Activated gamma-delta T cell treated with Interleukin-2 at 50 U/mL for 16 hours (primary cell): ENCODE results near the gene PAWR.

Source experiments
- DNase-seq: peaks from one replicate; pipeline ENCODE4 v3.0.0-alpha.2; 2020

Gene PAWR, protein sequence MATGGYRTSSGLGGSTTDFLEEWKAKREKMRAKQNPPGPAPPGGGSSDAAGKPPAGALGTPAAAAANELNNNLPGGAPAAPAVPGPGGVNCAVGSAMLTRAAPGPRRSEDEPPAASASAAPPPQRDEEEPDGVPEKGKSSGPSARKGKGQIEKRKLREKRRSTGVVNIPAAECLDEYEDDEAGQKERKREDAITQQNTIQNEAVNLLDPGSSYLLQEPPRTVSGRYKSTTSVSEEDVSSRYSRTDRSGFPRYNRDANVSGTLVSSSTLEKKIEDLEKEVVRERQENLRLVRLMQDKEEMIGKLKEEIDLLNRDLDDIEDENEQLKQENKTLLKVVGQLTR

DNA sequence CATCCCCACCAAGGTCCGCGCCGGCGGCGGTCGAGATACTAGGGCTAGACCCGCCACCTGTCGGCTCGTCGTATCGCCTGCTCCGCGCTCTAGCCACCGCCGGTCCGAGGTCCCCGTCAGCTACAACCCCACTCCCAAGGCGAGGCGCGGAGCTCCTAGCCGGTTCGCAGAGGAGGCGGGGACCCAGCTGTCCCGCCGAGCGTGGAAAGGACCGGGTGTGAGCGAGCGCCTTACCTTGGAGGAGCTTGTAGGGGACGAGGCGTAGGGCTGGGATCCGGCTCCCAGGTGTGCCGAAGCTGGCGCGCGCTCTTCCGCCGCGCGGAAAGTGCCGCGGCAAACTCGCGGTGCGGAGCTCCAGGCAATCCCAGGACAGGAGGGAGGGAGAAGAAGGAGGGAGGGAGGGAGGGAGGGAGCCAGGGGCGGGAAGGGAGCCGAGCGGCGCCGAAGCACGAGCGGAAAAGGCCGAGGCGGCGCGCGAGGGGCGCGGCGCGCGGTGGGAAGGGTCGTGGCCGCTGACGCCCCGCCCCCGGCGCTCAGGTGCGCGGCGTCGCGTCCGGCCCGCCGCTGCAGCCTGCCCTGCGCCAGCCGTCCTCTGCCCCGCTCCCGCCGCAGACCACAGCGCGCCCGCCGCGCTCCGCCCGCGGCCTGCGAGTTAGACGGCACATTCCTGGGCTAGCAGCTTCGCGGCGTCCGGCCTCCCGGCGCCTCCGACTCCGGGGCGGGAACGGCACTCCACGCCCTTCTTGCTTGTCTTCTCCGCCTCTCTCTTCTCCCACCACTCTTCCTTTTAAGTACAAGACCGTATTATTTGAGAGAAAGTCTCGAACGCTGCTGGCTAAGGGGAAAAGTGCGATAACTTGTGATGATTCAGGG lies at the start of gene PAWR:
PAWR (minus strand) TSS at position 327 of the 873 bp plus-strand sequence. CDS start 720 bp downstream, outside the sequence.
- peak; percentile 21 for DNase-seq

DNA sequence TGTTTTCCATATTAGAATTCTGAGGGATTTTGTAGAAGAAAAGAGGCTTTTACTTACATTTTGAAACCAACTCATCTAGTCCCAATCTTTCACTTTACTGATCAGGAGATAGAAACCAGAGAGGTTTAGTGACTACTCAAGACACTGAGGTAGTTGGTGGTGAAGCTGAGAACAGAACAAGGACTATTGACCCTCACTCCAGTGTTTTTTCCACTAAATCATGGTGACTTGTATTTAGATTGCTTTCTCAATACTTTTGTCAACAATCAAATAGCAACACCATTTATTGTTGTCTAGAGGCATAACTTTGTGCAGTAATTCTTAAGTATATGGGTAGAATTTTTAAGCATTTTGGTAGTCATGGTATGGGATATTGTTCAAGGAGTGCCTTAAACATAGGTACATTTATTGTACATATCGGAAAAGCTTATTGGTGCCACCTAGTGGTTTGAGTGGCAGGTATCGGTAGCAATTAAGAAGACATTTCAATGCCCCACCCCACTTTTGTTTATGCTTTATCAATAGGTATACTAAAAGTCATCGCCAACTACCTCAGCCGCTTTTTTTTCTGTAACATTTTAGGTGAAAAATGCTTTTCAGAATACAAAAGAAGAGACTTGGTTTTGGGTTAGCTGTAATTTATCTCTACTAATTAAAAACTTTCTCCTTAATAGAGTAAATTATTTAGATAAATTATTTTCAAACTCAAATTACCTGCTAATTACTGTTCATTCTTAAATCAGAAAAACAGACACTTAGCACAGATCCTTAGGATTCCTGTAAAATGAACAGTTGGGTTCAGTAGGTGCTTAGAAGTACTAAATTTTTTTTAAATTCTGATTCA lies 47.3 kb upstream of the PAWR start:
- peak; percentile 23 for DNase-seq

DNA sequence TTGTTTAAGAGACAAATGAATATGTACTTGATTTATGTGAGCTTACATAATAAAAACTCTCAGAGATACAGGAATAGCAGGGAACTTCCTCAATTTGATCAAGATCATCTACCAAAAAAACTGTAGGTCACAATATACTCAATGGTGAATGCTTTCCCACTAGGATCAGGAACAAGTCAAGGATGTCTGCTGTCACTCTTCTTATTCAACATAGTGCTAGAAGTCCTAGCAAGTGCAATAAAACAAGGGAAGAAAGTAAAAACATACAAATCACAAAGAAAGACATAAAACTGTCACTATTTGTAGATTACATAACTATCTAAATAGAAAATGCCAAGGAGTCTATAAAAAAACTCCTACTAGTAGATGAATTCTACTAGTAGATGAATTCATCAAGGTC lies 41.9 kb upstream of the PAWR start:
- no peak for DNase-seq

DNA sequence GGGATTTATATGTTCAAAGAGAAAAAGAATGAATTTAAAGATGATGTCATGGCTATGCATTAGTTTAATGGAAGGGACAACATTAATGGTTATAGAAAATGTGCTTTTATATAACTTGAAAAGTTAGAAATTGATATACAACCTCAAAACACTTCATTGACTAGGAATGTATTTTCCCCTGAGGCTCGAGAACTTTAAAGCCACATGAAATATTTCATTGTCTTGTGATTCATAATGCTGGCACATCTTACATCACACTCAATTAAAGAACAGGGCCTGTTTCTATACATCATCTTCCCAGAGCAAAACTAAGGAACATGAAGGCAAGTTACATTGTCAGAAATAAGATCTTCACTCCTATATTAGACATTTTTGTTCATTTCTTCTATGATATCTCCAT lies 35.2 kb upstream of the PAWR start:
- no peak for DNase-seq

DNA sequence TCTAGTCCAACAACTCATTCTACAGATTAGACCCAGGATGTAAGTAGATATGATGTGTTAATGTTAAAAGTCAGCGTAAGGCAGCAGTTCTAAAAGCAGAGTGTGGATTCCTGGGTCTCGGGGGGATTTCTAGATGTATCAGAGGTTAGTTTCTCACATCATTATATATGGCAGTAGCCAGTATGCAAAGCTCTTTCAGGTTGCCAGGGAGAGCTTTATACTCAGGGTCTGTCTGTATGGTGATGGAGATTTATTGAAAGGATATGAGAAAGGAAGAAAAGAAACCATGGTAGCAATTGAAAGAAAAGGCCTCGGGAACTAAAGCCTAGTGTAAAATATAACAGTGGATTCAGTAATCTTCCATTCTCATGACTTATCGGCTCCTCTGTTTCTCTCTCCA lies 26.2 kb upstream of the PAWR start:
- no peak for DNase-seq

DNA sequence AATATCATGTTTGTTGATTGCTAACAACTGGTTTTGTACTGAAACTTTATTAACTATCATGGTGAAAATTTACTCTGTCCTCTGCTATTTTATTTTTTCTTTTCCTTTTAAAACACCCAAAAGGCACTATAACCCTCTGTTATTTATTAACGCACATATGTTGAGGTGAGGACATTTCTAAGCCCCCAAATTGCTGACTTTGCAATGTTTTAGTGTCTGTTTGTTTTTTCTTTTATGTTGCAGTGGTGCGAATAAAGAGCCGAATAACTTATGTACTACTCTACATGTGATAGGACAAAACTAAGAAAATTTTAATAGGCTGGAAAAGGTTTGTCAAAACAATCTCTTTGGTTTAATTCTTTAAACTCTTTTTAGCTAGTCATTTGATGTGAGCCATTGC lies 24.5 kb upstream of the PAWR start:
- DNase-seq = no peak

DNA sequence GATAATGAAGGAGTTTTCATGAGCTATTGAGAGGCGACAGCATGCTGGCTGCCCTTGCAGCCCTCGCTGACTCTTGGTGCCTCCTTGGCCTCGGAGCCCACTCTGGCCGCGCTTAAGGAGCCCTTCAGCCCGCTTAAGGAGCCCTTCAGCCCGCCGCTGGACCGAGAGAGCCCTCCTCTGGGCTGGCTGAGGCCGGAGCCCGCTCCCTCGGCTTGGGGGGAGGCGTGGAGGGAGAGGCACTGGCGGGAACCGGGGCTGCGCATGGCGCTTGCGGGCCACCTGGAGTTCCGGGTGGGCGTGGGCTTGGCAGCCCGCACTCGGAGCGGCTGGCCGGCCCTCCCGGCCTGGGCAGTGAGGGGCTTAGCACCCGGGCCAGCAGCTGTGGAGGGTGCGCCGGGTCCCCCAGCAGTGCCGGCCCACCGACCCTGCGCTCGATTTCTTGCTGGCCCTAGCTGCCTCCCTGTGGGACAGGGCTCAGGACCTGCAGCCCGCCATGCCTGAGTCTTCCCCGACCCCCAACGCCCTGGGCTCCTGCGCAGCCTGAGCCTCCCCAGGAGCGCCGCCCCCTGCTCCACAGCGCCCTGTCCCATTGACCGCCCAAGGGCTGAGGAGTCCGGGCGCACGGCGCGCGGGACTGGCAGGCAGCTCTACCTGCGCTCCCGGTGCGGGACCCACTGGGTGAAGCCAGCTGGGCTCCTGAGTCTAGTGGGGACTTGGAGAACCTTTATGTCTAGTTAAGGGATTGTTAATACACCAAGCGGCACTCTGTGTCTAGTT lies 20.1 kb upstream of the PAWR start:
- DNase-seq = no peak

DNA sequence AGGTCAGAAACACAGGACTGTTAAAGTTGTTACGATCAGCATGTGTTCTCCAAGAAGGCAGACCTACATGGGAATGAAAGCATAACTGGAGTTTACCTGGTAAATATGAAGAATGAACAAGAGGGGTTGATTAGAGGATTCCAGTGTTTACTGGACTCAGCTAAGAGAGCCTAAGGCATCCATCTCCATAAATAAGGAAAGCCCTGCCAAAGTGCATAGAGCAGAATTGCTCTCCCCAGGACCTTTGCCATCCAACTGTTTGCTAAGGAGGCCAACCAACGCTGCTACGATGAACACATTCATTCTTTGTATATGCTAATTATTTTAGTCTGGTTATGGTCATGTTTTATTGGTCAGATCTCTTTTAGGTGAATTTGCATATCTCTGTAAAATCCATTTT lies 17.1 kb upstream of the PAWR start:
- DNase-seq = no peak

DNA sequence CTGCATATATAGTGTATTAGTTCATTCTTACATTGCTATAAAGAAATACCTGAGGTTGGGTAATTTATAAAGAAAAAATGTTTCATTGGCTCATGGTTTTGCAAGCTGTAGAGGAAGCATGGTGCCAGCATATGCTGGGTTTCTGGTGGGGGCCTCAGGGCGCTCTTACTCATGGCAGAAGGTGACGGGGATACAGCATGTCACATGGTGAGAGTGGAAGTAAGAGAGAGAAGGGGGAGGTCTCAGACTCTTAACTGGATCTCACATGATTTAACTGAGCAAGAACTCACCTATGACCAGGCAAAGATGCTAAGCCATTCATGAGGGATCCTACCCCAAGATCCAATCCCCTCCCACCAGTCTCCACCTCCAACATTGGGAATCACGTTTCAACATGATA lies 15.9 kb upstream of the PAWR start:
- no peak for DNase-seq

DNA sequence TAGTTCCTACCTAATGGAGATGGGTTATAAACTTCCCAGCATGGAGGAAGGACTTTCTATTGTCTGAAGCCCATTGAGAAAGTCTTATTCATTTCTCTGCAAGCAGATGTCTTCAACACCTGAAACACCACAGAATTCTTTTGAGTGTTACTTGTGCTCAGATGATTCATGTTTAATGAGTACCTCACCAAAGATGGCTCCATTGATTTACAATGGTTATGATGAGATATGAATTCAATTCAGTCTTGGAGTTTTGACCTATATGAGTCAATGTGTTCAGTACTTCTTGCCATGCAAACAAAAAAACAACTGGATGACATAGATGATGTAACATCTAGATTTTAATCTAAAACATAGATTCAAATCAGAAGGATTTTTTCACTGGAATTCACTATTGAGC lies 15.4 kb upstream of the PAWR start:
- no peak for DNase-seq

DNA sequence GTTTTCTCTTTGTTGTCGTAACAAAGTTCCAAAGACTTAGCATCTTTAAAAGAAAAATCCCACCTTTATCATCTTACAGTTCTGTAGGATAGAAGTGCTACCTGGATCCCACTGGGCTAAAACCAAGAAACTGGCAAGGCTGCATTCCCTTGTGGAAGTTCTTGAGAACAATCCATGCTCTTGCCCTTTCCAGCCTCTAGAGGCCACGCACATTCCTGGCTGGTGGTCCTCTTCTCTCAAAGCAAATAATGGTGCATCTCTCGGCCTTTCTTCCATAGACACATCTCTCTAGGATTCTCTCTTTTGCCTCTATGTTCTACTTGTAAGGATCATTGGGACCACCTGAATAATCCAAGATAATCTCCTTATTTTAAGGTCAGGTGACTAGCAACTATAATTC lies 8.2 kb upstream of the PAWR start:
- no peak for DNase-seq

DNA sequence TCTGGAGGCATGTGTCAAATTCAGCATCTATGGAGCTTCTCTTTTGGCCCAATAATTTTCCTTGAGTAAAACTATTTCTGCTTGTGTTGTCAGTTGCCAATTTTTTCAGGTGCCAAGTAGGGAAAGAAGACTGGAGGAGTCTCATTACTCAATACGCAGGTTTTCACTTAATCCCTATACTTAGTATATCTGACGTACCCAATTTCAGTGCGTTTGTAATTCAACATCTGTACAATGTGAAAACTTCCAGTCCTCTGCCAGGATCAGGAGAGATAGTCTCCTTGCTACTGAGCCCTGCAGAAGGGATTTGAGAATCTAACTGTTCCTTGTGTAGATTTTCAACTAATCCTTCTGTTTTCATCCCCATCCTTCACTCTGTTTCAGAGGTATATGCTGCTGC lies 5.7 kb upstream of the PAWR start:
- no peak for DNase-seq

DNA sequence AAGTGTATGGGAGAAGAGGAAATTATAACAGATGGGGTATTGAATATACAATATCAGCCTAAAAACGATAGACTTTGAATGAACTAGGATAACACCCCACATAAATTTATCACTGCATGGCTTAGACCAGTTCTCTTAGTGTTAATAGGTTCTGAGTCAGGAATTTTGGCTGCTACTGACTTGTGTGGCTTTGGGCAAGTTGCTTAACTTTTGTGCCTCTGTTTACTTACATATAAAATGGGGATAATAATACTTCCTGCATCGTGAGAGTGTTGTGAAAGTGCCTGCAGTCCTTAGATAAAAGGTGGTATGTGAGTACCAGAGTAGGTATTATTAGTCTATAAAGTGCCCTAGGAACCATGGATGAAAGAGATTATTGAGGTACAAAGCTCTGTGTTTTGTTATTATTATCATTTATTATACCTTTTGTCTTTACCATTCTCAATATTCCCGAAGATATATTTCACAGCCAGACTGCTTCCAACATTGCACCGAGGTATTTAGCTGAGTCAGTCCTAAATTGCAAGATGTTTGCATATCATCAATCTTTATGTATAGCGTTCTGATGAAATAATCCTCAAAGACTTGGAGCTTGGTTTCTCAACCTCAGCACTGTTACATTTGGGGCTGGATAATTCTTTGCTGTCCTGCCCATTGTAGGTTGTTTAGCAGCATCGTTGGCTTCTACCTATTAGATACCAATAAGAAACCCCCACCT lies 2.3 kb upstream of the PAWR start:
- no peak for DNase-seq

DNA sequence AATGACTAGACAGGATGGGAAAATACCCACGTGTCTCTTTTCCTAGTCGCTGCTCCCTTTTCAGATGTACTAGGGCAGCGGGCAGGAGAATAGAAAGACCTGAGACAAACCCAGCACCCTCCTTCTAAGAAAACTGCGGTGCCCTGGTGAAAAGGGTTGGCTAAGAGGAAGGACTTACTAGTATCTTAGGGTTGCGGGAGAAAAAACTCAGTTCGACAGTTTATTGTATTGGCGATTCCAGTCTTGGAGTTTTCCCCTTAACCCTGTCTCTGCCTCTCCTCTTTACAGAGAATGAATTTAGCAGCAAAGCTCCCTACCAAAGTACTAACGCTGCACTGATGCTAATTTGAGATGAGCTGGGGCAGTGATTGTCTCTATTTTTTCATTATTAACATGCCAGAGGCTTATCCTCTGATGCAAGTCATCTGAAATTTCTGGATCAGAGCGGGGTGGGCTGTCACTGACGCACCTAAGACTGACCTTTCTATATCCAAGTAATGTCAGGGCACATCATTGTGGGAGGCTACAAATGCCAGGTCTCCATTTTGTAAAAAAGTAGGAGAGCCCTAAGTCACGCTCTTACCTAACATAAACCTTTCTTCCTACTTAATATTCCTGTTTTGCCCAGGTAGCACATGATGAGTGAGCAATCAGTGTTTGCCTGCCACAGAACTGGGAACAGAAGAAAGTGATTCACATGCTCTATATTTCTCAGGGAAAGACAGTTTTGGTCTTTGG lies 916 bp upstream of the PAWR start:
- DNase-seq = no peak

DNA sequence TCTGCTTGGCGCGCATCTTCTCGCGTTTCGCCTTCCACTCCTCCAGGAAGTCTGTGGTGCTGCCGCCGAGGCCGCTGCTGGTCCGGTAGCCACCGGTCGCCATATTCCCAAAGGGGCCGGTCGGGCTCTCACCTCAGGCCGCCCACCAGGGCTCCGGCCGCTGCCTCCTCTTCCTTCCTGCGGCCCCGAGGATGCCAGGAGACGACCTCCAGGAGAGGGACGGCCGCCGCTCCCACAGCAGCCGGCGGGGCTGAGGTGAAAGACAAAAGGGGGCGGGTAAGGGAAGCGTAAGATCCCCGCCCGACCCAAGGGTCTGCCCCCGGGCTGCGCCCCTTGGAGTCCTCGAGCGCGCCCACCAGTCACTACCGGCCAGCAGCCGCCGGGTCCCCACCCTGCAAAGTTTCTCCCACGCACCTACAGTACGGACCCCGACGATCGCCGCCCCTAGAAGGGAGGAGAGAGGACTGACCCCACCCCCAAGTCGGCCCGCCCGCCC lies 574 bp downstream of the PAWR start:
- DNase-seq = peak; percentile 6

DNA sequence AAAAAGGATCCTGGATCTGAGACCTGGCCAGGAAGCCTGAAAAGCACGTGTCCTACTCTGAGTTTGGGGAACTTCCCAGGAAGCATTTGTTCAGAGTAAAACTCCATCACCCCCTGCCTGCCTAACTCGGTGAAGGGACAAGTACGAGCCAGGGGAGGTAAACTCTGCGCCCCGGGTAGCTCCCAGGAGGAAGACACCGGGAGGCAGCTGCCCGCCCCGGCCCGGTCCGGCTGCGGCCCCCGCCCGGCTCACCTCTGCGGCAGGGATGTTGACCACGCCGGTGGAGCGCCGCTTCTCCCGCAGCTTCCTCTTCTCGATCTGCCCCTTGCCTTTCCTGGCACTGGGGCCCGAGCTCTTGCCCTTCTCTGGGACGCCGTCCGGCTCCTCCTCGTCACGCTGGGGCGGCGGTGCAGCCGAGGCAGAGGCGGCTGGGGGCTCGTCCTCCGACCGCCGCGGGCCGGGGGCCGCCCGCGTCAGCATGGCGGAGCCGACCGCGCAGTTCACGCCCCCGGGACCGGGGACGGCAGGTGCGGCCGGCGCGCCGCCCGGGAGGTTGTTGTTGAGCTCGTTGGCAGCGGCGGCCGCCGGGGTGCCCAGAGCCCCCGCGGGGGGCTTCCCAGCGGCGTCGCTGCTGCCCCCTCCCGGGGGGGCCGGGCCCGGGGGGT lies 1.2 kb downstream of the PAWR start:
- DNase-seq = no peak

DNA sequence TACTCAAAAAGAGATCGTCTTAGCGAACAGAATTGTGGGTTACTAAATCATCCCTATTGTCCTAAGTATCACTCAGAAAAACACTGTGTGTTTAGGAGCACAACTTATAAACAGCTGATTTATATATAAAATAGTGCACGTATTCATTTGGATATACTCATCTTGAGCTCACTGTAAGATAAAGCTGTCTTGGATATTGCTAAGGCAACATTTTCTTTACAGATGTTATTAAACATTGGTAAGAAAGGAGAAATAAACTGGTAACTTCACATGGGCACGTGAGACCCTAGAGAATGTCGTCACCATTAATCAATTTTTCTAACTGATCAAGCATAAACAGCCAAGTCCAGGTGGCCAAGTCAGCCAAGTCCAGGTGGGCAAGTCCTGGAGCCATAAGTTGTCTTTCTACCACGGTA lies 1.7 kb downstream of the PAWR start:
- no peak for DNase-seq

DNA sequence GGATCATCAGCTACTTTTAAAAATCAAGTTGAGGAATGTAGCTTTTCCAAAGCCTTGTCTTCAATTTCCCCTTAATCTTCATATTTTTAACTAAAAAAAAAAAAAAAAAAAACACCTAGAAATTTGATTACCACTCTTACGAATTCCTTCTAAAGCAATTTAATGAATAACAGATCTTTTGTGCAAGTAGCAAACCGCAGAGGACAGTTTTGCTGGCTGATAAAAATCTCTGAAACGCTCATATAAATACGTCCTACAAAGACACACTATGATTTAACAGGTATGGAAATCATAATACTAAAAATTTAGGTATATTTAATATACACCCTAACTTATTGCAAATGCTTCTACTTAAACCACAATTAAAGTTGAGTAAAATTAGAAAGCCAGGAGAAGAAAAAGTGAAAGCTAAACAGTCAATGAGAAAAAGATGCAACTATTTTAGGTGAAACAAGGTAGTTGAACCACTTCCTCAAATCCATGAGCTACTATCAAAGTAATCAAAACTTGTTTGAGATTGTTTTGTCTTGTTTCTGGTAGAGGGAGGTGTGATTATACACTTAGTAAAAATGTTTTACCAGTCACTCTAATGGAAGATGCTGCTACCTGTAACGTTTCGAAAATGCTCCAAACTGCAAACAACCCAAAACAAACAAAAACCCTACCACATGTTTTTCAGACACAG lies 2.2 kb downstream of the PAWR start:
- no peak for DNase-seq

DNA sequence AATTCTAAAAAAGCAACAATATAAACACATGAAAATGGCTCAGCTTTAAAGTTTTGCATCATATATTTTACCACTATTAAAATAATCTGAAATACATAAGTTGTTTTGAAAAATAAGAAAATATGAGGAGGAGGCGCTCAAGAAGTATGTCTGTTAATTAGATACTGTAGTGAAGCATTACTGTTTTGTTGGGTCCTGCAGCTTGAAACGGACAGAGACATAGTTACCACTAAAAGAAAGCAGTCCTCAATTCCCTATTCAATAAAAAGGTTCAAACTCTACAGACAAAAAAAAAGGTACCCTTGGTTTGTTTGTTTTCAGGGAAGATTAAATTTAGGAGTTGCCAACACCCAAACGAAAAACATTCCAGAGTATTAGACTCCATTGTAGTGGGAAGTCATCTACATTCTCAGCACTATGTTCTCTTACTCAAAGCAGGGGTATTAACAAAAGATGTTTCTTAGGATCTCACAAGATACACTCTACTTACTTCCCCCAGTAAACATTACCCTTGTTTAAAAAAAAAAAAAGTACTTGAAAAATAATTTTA lies 3.0 kb downstream of the PAWR start:
- no peak for DNase-seq
